Measurements from ENCODE around the gene FNDC1. TPM values are rescaled to one million over a fixed set of nuclear protein-coding genes. Genes with fewer than 3 reads are reported as not detected.

Gene FNDC1
- total RNA-seq, 1 experiment from 2014 or later: not detected

DNA sequence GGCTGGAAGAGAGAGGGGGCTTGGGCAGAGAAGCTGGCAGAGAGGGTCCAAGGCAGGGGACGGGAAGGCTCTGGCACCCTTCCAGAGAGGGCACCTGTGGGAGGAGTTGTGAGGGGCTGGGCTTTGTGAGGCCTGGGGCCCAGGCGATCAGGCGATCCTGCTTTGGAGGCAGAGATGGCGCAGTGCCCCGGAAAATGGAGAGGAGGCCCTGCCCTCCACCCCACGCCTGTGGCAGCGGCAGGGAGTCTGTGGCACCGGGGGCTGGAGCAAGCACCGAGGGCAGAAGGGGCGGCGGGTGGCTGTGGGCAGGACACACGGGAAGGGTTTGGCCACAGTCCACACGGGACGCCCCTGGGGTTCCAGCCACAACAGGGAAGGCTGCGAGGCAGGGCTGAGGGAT, 36.5 kb upstream of the FNDC1 start:
- Histone ChIP-seq H3K27ac (ENCODE audit: low read length) (no peak overlapping the region), H3K9me3 (ENCODE audit: low read length) (no peaks in the 10 kb centered on the region), H3K9ac (ENCODE audit: low read length) (no peak overlapping the region), H3K79me2 (ENCODE audit: low read length) (no peaks in the 10 kb centered on the region), H3K4me3 (ENCODE audit: low read length) (no peak overlapping the region), H3K27me3 (ENCODE audit: low read length) (peaks cover 23% of the 10 kb centered on the region), H2AFZ (ENCODE audit: low read length) (no peak overlapping the region), H3K4me1 (ENCODE audit: insufficient read depth, low read length) (no peaks in the 10 kb centered on the region), H3F3A (ENCODE audit: low read length, unreplicated experiment) (no peaks in the 10 kb centered on the region), H3K36me3 (ENCODE audit: low read depth, low read length) (no peaks in the 10 kb centered on the region), H3K4me2 (ENCODE audit: low read length) (no peak overlapping the region), H4K20me1 (ENCODE audit: low read length) (no peaks in the 10 kb centered on the region), H3K9me2 (replicated peaks; ENCODE audit: low read length) (no peaks in the 10 kb centered on the region)
- ATAC-seq (no peak), DNase-seq (no peak)
- BruUV-seq (replicated peaks): no TSS peak
- TF ChIP-seq EZH2phosphoT487 (IDR thresholded peaks at IDR 0.05; ENCODE audit: borderline replicate concordance, low read length) (no peak), EZH2 (IDR thresholded peaks at IDR 0.05; ENCODE audit: low read length, unreplicated experiment) (no peak)
- TF ChIP-seq, protein P1, sequence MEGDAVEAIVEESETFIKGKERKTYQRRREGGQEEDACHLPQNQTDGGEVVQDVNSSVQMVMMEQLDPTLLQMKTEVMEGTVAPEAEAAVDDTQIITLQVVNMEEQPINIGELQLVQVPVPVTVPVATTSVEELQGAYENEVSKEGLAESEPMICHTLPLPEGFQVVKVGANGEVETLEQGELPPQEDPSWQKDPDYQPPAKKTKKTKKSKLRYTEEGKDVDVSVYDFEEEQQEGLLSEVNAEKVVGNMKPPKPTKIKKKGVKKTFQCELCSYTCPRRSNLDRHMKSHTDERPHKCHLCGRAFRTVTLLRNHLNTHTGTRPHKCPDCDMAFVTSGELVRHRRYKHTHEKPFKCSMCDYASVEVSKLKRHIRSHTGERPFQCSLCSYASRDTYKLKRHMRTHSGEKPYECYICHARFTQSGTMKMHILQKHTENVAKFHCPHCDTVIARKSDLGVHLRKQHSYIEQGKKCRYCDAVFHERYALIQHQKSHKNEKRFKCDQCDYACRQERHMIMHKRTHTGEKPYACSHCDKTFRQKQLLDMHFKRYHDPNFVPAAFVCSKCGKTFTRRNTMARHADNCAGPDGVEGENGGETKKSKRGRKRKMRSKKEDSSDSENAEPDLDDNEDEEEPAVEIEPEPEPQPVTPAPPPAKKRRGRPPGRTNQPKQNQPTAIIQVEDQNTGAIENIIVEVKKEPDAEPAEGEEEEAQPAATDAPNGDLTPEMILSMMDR (conservative IDR thresholded peaks at IDR 0.05; ENCODE audit: low read depth, low read length): no peak
- CTCF ChIA-PET: no interaction called here
- intact Hi-C loops (cut with micrococcal nuclease): no loop called here
- POLR2A ChIA-PET (ENCODE audit: unreplicated experiment): no interaction called here

DNA sequence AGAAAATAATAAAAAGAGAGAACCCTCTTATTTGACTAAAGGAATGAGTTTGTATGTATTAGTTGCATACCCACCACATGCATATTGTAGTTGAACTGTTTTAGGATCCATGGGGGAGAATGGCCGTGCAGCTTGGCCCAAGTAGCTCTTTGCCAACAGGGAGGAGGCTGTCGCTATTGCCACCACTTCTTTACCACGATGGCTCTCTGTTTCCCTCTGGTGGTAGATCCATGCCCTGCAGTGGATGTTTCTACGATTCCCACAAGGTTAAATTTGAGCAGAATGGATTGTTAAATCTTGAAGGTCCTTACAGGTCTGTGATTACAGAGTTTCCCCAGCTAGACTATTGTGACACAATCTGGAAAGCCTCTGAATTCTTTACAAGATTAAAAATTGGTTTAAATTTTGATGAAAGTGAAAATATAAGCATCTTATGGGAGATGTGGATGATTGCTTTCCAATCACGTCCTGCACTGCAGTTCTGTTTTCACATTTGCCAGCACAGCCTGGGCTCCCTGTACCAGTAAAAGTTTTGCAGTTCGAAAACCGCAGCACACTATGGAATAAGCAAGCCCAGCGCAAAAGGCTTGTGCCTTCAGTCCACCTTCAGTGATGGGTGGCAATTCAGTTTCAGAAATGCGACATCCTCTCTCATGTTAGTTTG, 34.4 kb upstream of the FNDC1 start:
- TF ChIP-seq EZH2phosphoT487 (IDR thresholded peaks at IDR 0.05; ENCODE audit: borderline replicate concordance, low read length) (no peak), EZH2 (IDR thresholded peaks at IDR 0.05; ENCODE audit: low read length, unreplicated experiment) (no peak)
- TF ChIP-seq, protein P1 (conservative IDR thresholded peaks at IDR 0.05; ENCODE audit: low read depth, low read length): peak; percentile 86
- ChIA-PET CTCF (interaction anchor here (0.6 to 1.2 kb wide), 2 partner anchors 126 to 128 kb away, joined by 3 to 14 read pairs; no protein-coding TSS in a partner anchor), POLR2A (ENCODE audit: unreplicated experiment) (interaction anchor here (0.7 kb wide), 1 partner anchor 22 kb away, joined by 3 read pairs; no protein-coding TSS in a partner anchor)
- DNase-seq (peak; percentile 73), ATAC-seq (peak; percentile 72)
- H3K9ac ChIP-seq (ENCODE audit: low read length): no peak overlapping the region
- intact Hi-C loops (cut with micrococcal nuclease): loop anchor here (1.0 kb wide), 1 partner anchor 127 kb away; no protein-coding TSS in a partner anchor
- no peaks in the 10 kb centered on the region for H3K36me3 ChIP-seq (ENCODE audit: low read depth, low read length)
- H3K4me1 ChIP-seq (ENCODE audit: insufficient read depth, low read length): no peaks in the 10 kb centered on the region
- H3K79me2 ChIP-seq (ENCODE audit: low read length): no peaks in the 10 kb centered on the region
- H3K4me2 ChIP-seq (ENCODE audit: low read length): no peak overlapping the region
- H3K9me3 ChIP-seq (ENCODE audit: low read length): no peaks in the 10 kb centered on the region
- H3K4me3 ChIP-seq (ENCODE audit: low read length): no peak overlapping the region
- no peaks in the 10 kb centered on the region for H4K20me1 ChIP-seq (ENCODE audit: low read length)
- H3K9me2 ChIP-seq (replicated peaks; ENCODE audit: low read length): no peaks in the 10 kb centered on the region
- peaks cover 44% of the 10 kb centered on the region for H3K27me3 ChIP-seq (ENCODE audit: low read length)
- no peak overlapping the region for H3K27ac ChIP-seq (ENCODE audit: low read length)
- H3F3A ChIP-seq (ENCODE audit: low read length, unreplicated experiment): no peaks in the 10 kb centered on the region
- no peak overlapping the region for H2AFZ ChIP-seq (ENCODE audit: low read length)
- no TSS peak for BruUV-seq (replicated peaks)

DNA sequence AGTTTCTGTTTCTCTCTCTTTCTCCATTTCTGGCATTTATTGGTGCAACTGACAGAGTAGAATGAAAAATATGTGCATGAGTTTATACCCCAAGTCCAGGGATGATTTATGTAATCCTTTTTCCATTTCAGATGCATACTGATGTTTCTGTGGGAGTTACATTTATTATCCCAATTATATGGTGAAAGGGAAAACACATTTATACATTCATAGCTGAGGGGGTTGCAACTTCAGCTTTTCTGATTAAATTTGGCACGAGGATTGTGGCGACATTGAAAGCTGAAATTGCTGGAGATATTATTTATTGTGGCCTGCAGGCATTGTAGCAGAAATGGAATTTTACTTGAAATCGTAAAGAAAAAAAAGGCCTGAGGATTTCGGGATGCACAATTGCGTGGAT, 31.5 kb upstream of the FNDC1 start:
- intact Hi-C loops (cut with micrococcal nuclease): no loop called here
- peaks cover 50% of the 10 kb centered on the region for H3K27me3 ChIP-seq (ENCODE audit: low read length)
- H2AFZ ChIP-seq (ENCODE audit: low read length): no peak overlapping the region
- H3K27ac ChIP-seq (ENCODE audit: low read length): no peak overlapping the region
- no peaks in the 10 kb centered on the region for H4K20me1 ChIP-seq (ENCODE audit: low read length)
- H3K4me2 ChIP-seq (ENCODE audit: low read length): no peak overlapping the region
- CTCF ChIA-PET: no interaction called here
- BruUV-seq (replicated peaks): no TSS peak
- no peaks in the 10 kb centered on the region for H3K36me3 ChIP-seq (ENCODE audit: low read depth, low read length)
- H3K9me3 ChIP-seq (ENCODE audit: low read length): no peaks in the 10 kb centered on the region
- H3K9me2 ChIP-seq (replicated peaks; ENCODE audit: low read length): no peaks in the 10 kb centered on the region
- H3K79me2 ChIP-seq (ENCODE audit: low read length): no peaks in the 10 kb centered on the region
- no peaks in the 10 kb centered on the region for H3F3A ChIP-seq (ENCODE audit: low read length, unreplicated experiment)
- no peak overlapping the region for H3K9ac ChIP-seq (ENCODE audit: low read length)
- no peaks in the 10 kb centered on the region for H3K4me1 ChIP-seq (ENCODE audit: insufficient read depth, low read length)
- no peak for ATAC-seq
- DNase-seq: no peak
- no peak overlapping the region for H3K4me3 ChIP-seq (ENCODE audit: low read length)
- POLR2A ChIA-PET (ENCODE audit: unreplicated experiment): no interaction called here
- TF ChIP-seq EZH2 (IDR thresholded peaks at IDR 0.05; ENCODE audit: low read length, unreplicated experiment): no peak
